Chondrocyte (in vitro differentiated cells): ENCODE data around the gene NFIA. TPM values are rescaled to one million over a fixed set of nuclear protein-coding genes. Genes with fewer than 3 reads are reported as not detected.

Source experiments
- DNase-seq: peaks from one replicate; pipeline ENCODE4 v3.0.0; 2021; ENCODE audit warnings: mixed read lengths, low spot score
- H3K27ac Mint-ChIP-seq: one replicate; pipeline ENCODE4 v1.8.0; 2021; ENCODE audit warnings: mild to moderate bottlenecking, moderate library complexity, mixed read lengths; ENCODE audit not compliant: unreplicated experiment
- H3K27me3 Mint-ChIP-seq: 2 replicates; pipeline ENCODE4 v1.8.0; 2021; ENCODE audit warnings: low read depth, mixed read lengths
- H3K36me3 Mint-ChIP-seq: 2 replicates; pipeline ENCODE4 v1.8.0; 2021; ENCODE audit warnings: low read depth, mixed read lengths
- H3K4me1 Mint-ChIP-seq: 2 replicates; pipeline ENCODE4 v1.8.0; 2021; ENCODE audit warnings: low read depth, mild to moderate bottlenecking, mixed read lengths
- H3K4me3 Mint-ChIP-seq: one replicate; pipeline ENCODE4 v1.8.0; 2021; ENCODE audit warnings: mild to moderate bottlenecking, moderate library complexity, mixed read lengths; ENCODE audit not compliant: unreplicated experiment
- H3K9me3 Mint-ChIP-seq: 2 replicates; pipeline ENCODE4 v1.8.0; 2021; ENCODE audit warnings: low read depth, mixed read lengths
- CTCF ChIP-seq: fragments of 200-600 bp; sonication (generic); IDR thresholded peaks from 2 replicates; pipeline ENCODE4 v1.5.0; 2021; ENCODE audit warnings: antibody characterized with exemption, mild to moderate bottlenecking, moderate library complexity
- total RNA-seq: library from RNA; stranded (reverse); gene quantifications from 3 replicates; pipeline ENCODE4 v1.2.1, GENCODE V29; 2021

Gene NFIA
- total RNA-seq, 1 donor from 2014 or later: 43.0 TPM

GRCh38 chr1:61361931-61362330 is 279.6 kb downstream of the NFIA start:
- no peaks in the 10 kb centered on the region for H3K9me3 Mint-ChIP-seq
- no peak overlapping the region for H3K27ac Mint-ChIP-seq
- H3K27me3 Mint-ChIP-seq: no peaks in the 10 kb centered on the region
- peaks cover 23% of the 10 kb centered on the region for H3K4me1 Mint-ChIP-seq
- DNase-seq: no peak
- TF ChIP-seq CTCF: no peak
- H3K36me3 Mint-ChIP-seq: peaks cover 15% of the 10 kb centered on the region
- no peak overlapping the region for H3K4me3 Mint-ChIP-seq

GRCh38 chr1:61362351-61362750 is 280.0 kb downstream of the NFIA start:
- peaks cover 21% of the 10 kb centered on the region for H3K4me1 Mint-ChIP-seq
- no peak overlapping the region for H3K27ac Mint-ChIP-seq
- H3K36me3 Mint-ChIP-seq: peaks cover 15% of the 10 kb centered on the region
- no peaks in the 10 kb centered on the region for H3K9me3 Mint-ChIP-seq
- H3K4me3 Mint-ChIP-seq: no peak overlapping the region
- TF ChIP-seq CTCF: no peak
- DNase-seq: no peak
- no peaks in the 10 kb centered on the region for H3K27me3 Mint-ChIP-seq

DNA sequence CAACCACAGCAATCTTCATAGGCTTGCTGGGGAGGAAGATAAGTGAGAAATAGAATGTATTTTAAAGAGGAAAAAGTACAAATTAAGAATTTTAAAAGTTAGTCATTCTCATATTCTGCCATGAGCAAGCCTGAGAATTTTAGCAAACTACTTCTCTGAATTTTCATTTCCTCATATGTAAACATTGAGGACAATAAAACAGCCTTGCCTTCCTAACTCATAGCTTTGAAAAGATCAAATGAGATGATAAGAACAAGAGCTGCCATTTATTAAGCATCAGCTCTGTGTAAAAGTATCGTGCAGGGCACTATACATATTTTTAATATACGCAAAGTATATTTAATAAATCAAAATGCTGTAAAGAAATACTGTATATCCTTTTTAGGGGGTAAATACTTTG is 286.0 kb downstream of the NFIA start:
- no peaks in the 10 kb centered on the region for H3K9me3 Mint-ChIP-seq
- no peaks in the 10 kb centered on the region for H3K27me3 Mint-ChIP-seq
- TF ChIP-seq CTCF: no peak
- peaks cover 14% of the 10 kb centered on the region for H3K4me1 Mint-ChIP-seq
- no peak overlapping the region for H3K4me3 Mint-ChIP-seq
- H3K27ac Mint-ChIP-seq: no peak overlapping the region
- DNase-seq: no peak
- peaks cover 10% of the 10 kb centered on the region for H3K36me3 Mint-ChIP-seq

GRCh38 chr1:61368876-61369275 is 286.5 kb downstream of the NFIA start:
- H3K4me3 Mint-ChIP-seq: no peak overlapping the region
- H3K4me1 Mint-ChIP-seq: peaks cover 14% of the 10 kb centered on the region

GRCh38 chr1:61370177-61370912 is 288.0 kb downstream of the NFIA start:
- Mint-ChIP-seq H3K9me3 (no peaks in the 10 kb centered on the region), H3K4me1 (peaks cover 14% of the 10 kb centered on the region), H3K36me3 (peaks cover 10% of the 10 kb centered on the region), H3K4me3 (no peak overlapping the region), H3K27me3 (no peaks in the 10 kb centered on the region), H3K27ac (peak overlapping the region; percentile 71)
- TF ChIP-seq CTCF: no peak
- no peak for DNase-seq

More at GRCh38 chr1:61368876-61369275, 286.5 kb downstream of the NFIA start:
- Mint-ChIP-seq H3K36me3 (peaks cover 10% of the 10 kb centered on the region), H3K27me3 (no peaks in the 10 kb centered on the region), H3K9me3 (no peaks in the 10 kb centered on the region), H3K27ac (no peak overlapping the region)
- DNase-seq: no peak
- no peak for TF ChIP-seq CTCF
